Epithelial cell of esophagus (primary cell): ENCODE results near the gene DDX24.
A peak's percentile ranks its signal among the peaks of the same experiment; 100 is the strongest.

Source experiments
- DNase-seq: peaks from one replicate; pipeline ENCODE4 v3.0.0; 2010; ENCODE audit warnings: low read depth
- H3K4me3 ChIP-seq: 2 replicates; pipeline ENCODE4 v1.5.1; 2011; ENCODE audit warnings: mild to moderate bottlenecking, low read length, control low read depth
- TF ChIP-seq, protein P1 (sequence below): IDR thresholded peaks from 2 replicates; pipeline ENCODE4 v1.5.1; 2011; ENCODE audit warnings: low read depth, mild to moderate bottlenecking, low read length, control low read depth, inconsistent platforms; ENCODE audit not compliant: insufficient read depth; ENCODE audit errors: missing control alignments

The DDX24 gene

DNA sequence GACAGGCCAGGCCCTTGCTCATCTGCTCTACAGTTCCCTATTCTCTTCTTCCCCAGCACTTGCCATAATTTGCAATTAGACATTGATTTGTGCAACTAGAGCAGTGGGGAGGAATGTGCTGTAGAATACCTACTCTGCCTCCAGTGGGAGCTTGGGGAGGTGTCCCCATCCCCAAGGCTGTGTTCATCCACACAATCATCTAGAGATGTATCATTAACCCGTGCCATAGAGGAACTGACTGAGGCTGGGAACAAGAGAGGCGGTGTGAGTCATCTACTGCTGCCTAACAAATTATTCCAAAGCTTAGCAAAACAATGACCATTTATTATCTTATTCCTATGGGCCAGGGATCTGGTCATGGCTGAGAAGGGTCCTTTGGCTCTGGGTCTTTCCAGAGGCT, 60.0 kb downstream of the DDX24 start:
- TF ChIP-seq, protein P1, sequence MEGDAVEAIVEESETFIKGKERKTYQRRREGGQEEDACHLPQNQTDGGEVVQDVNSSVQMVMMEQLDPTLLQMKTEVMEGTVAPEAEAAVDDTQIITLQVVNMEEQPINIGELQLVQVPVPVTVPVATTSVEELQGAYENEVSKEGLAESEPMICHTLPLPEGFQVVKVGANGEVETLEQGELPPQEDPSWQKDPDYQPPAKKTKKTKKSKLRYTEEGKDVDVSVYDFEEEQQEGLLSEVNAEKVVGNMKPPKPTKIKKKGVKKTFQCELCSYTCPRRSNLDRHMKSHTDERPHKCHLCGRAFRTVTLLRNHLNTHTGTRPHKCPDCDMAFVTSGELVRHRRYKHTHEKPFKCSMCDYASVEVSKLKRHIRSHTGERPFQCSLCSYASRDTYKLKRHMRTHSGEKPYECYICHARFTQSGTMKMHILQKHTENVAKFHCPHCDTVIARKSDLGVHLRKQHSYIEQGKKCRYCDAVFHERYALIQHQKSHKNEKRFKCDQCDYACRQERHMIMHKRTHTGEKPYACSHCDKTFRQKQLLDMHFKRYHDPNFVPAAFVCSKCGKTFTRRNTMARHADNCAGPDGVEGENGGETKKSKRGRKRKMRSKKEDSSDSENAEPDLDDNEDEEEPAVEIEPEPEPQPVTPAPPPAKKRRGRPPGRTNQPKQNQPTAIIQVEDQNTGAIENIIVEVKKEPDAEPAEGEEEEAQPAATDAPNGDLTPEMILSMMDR = no peak
- DNase-seq = peak; percentile 60
- H3K4me3 ChIP-seq = no peak overlapping the region

DNA sequence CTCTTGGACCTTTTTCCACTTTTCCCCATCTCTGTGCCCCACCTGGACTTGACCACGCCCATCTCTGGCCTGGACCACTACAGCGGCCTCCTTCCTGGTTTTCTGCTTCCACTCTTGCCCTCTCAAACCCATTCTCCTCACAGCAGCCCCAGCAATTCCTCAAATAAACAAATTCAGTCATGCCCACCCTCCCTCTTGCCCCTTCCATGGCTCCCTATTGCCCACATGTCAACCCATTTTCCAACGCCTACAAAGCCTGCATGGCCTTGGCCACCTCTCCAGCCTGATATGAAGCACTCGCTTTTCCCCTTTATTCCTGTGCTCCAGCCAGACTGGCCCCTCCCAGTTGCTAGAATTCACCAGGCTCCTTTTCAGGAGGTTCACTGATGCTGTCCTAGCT, 60.7 kb downstream of the DDX24 start:
- H3K4me3 ChIP-seq = no peak overlapping the region
- DNase-seq = no peak
- TF ChIP-seq, protein P1 = no peak

DNA sequence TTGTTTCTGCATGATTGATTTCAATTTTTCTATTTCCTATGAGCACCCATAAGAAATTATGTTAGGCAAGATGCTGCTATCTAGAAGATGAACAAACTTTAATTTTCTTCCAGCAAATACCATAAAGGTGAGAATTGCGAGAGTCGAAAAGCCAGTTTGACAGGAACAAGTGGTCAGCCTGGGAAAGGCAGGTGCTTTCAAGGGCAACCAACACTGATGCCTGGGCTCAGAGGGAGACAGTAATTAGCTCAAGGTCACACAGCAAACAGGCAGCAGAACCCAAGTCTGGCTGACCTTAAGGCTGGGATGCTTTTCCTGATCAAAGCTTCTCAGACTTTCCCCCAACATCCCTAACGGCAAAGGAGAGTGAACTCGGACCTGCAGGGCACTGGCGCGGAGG, 61.7 kb downstream of the DDX24 start:
- H3K4me3 ChIP-seq = no peak overlapping the region
- TF ChIP-seq, protein P1 = no peak
- DNase-seq = peak; percentile 53

DNA sequence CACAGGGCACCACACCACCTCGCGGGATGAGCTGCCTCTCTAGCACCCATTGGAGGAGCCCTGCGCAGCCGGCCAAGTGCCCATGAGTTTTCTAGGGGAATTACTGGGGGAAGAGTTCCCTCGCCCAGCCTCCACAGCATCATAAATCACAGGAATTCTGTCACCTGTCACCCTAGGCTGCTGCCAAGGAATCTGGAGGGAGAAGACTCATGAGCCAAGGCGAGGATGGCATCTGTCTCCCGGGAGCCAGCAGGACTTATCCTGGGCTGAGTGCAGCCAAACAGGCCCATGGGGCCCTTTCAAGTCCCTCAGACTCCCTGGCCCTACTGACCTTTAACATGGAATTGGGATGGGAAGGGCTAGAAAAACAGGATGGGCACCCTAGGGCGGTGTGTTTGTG, 62.7 kb downstream of the DDX24 start:
- DNase-seq = no peak
- TF ChIP-seq, protein P1 = no peak
- H3K4me3 ChIP-seq = no peak overlapping the region

DNA sequence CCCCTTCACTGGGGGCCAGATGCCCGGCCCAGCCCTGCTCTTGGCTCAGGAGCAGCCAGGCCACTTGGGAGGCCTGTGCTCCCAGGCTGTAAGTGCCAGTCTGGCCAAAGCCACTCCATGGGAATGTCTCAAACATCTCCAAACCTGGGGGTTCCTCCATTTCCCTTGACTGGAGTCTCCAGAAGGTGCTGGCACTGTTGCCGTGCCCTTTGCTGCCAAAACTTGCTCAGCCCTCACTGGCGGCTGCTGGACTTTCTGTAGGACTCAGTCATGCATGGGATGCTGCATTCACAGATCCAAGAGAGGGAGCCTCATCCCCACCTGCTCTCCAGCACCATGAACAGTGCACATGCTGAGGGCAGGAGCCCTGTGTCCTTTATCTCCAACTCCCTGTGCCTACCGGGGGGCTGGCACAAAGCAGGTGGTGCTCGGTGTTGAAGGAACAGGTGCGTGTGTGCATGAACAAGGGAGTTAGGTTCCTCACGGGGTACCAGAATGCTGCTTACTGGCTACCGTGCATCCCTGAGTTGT, 64.5 kb downstream of the DDX24 start:
- no peak overlapping the region for H3K4me3 ChIP-seq
- TF ChIP-seq, protein P1 = no peak
- no peak for DNase-seq

DNA sequence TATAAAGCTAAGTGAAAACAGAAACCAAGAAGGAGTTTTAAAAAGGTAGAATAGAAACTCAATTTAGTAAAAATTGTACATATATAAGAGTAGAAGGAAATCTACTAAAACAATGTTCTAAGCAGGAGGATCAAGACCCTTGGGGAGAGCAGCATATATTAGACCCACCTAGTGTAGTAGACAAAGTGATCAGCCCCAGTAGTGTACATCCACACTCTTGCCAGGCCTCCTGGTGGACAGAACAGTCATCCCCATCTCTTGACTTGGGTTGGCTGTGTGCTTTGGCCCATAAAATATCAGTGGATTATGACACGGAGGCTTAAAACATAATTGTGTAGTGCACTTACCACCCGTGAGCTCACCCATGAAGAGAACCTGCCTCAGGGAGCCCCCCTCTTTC, 65.8 kb downstream of the DDX24 start:
- H3K4me3 ChIP-seq = no peak overlapping the region
- TF ChIP-seq, protein P1 = no peak
- no peak for DNase-seq

DNA sequence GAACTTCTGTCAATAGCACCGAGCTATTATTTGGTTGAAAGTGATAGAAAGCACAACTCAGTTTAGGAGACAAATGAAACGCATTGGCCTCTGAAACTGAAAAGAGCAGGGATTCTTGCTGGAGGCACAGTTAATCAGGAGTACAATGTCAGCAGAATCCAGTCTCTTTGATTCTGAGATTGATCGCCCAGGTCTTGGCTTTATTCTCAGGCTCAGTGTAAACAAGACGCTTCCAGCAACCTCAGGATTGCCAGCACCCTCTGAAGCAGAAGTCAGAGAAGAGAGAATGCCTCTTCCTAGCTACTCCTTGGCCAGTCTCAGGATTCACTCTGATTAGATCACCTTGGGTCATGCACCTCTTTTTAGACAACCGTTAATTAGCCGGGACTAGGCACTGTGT, 66.6 kb downstream of the DDX24 start:
- DNase-seq = no peak
- H3K4me3 ChIP-seq = no peak overlapping the region
- TF ChIP-seq, protein P1 = no peak
